Hepatocyte (in vitro differentiated cells): ENCODE data around the gene PRAC2. TPM values are rescaled to one million over a fixed set of nuclear protein-coding genes. Genes with fewer than 3 reads are reported as not detected.

Experiments
- DNase-seq: peaks from one replicate; pipeline ENCODE4 v3.0.0-alpha.2; 2016; ENCODE audit warnings: low spot score
- H2AFZ ChIP-seq: fragments of 200-600 bp; sonication (generic); 2 replicates; pipeline ENCODE4 v1.6.0; 2016; ENCODE audit warnings: antibody characterized with exemption, mild to moderate bottlenecking
- H3K27ac ChIP-seq: fragments of 200-600 bp; sonication (generic); 2 replicates; pipeline ENCODE4 v1.5.1; 2016; ENCODE audit warnings: mild to moderate bottlenecking
- H3K27me3 ChIP-seq: fragments of 200-600 bp; sonication (generic); 2 replicates; pipeline ENCODE4 v1.6.1; 2016
- H3K36me3 ChIP-seq: fragments of 200-600 bp; sonication (generic); replicated peaks from 2 replicates; pipeline ENCODE4 v1.5.1; 2016; ENCODE audit warnings: low read depth; ENCODE audit not compliant: insufficient read depth
- H3K4me1 ChIP-seq: fragments of 200-600 bp; sonication (generic); 2 replicates; pipeline ENCODE4 v1.5.1; 2016; ENCODE audit warnings: mild to moderate bottlenecking, moderate library complexity; ENCODE audit not compliant: insufficient read depth
- H3K4me2 ChIP-seq: fragments of 200-600 bp; sonication (generic); 2 replicates; pipeline ENCODE4 v1.6.0; 2016
- H3K4me3 ChIP-seq: fragments of 200-600 bp; sonication (generic); 2 replicates; pipeline ENCODE4 v1.5.1; 2016; ENCODE audit warnings: mild to moderate bottlenecking
- H3K79me2 ChIP-seq: fragments of 200-600 bp; sonication (generic); 2 replicates; pipeline ENCODE4 v1.6.0; 2017; ENCODE audit warnings: mild to moderate bottlenecking
- H3K9me2 ChIP-seq: fragments of 200-600 bp; sonication (generic); replicated peaks from 2 replicates; pipeline ENCODE4 v1.6.0; 2017; ENCODE audit warnings: mild to moderate bottlenecking; ENCODE audit not compliant: insufficient read depth
- H3K9me3 ChIP-seq: fragments of 200-600 bp; sonication (generic); 2 replicates; pipeline ENCODE4 v1.5.1; 2016; ENCODE audit warnings: low read depth, mild to moderate bottlenecking
- H4K20me1 ChIP-seq: fragments of 200-600 bp; sonication (generic); 2 replicates; pipeline ENCODE4 v1.6.0; 2016; ENCODE audit warnings: mild to moderate bottlenecking; ENCODE audit not compliant: insufficient read depth, poor library complexity, severe bottlenecking
- CTCF ChIP-seq: fragments of 200-600 bp; sonication (generic); IDR thresholded peaks from 2 replicates; pipeline ENCODE4 v1.5.1; 2016; ENCODE audit warnings: antibody characterized with exemption, mild to moderate bottlenecking; ENCODE audit not compliant: poor library complexity
- EZH2 ChIP-seq: fragments of 200-600 bp; sonication (generic); IDR thresholded peaks from 2 replicates; pipeline ENCODE4 v1.6.1; 2016; ENCODE audit warnings: antibody characterized with exemption, mild to moderate bottlenecking, borderline replicate concordance
- EZH2phosphoT487 ChIP-seq: fragments of 200-600 bp; sonication (generic); IDR thresholded peaks from one replicate; pipeline ENCODE4 v1.6.1; 2018; ENCODE audit warnings: antibody characterized with exemption, mild to moderate bottlenecking, low read depth, moderate library complexity; ENCODE audit not compliant: unreplicated experiment, severe bottlenecking
- WGBS: methylation state at CpG from one replicate; pipeline ENCODE4 v1.1.6; 2016; ENCODE audit warnings: low lambda C conversion rate; ENCODE audit errors: missing lambda C conversion rate; 5-methylcytosine and 5-hydroxymethylcytosine counted together
- polyA plus RNA-seq: library from polyadenylated mRNA; unstranded; fragments of >200 nt; fragmentation: Nextera tagmentation; extraction: Ambion mirVana; gene quantifications from 2 replicates; pipeline ENCODE4 v1.2.1, GENCODE V29; 2016
- total RNA-seq: library from RNA; depleted of rRNA; stranded (reverse); fragments of >200 nt; gene quantifications from 2 replicates; pipeline ENCODE4 v1.2.3, GENCODE V29; 2014

The PRAC2 gene
- total and polyA plus RNA-seq, 2 experiments from 2014 or later = 1.5 TPM; not detected in 1

DNA sequence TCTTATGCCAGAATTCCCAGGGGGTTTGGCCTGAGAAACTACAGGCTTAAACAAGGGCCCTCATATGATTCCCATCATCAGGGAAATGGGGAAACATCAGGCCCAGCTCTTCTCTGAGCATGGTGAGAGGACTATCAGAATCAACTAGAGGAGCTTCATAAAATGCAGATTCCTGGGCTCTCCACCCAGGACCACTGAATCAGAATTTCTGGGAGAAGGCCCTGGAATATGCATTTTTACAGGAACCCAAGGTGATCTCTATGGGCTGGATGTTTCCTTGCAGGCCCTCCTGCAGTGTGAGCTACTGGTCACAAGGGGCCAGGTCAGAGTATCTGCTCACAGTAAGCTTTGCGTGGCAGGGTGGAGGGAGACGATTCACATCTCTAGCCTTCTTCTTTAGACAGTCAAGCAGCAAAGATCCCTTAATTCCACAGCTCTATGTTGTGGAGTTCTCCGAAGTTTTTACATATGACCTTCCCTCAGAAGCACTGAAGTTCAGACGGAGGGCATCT lies 44.3 kb downstream of the PRAC2 start:
- Histone ChIP-seq H3K27ac (no peak overlapping the region), H4K20me1 (no peaks in the 10 kb centered on the region), H3K9me2 (no peaks in the 10 kb centered on the region), H3K9me3 (no peaks in the 10 kb centered on the region), H3K4me1 (no peaks in the 10 kb centered on the region), H2AFZ (no peak overlapping the region), H3K4me2 (no peak overlapping the region), H3K27me3 (peaks cover 22% of the 10 kb centered on the region), H3K4me3 (no peak overlapping the region), H3K79me2 (no peaks in the 10 kb centered on the region), H3K36me3 (no peaks in the 10 kb centered on the region)
- TF ChIP-seq CTCF (no peak), EZH2phosphoT487 (no peak), EZH2 (no peak)
- WGBS = 46% methylated on average over 4 of the region's 4 CpGs
- DNase-seq = no peak

GRCh38 chr17:48769009-48769675 lies 46.2 kb downstream of the PRAC2 start:
- Histone ChIP-seq H3K4me2 (no peak overlapping the region), H3K79me2 (no peaks in the 10 kb centered on the region), H3K36me3 (no peaks in the 10 kb centered on the region), H3K4me1 (no peaks in the 10 kb centered on the region), H3K9me3 (no peaks in the 10 kb centered on the region), H3K27me3 (peaks cover 7% of the 10 kb centered on the region), H3K4me3 (no peak overlapping the region), H3K9me2 (no peaks in the 10 kb centered on the region), H4K20me1 (no peaks in the 10 kb centered on the region), H2AFZ (no peak overlapping the region), H3K27ac (no peak overlapping the region)
- no peak for DNase-seq
- TF ChIP-seq EZH2phosphoT487 (no peak), CTCF (no peak), EZH2 (no peak)
- 84% methylated on average over 5 of the region's 5 CpGs for WGBS

DNA sequence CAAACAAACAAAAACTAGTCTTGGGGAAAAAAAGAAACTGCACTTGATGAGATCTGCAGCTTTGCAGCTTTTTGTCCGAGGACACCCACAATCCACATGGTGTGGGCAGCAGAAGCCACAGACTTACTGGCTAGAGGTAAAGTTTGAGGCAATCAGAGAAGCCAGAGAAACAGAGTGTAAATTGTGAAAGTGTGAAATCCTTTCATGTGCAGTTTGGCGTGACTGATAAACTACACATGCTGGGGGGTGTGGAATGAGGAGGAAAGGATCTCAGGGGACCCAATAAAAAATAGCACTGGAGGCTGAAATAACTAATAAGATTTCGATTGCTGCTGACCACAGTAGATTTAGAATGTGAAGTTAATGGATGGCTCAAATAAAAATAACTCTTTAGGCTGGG lies 48.0 kb downstream of the PRAC2 start:
- Histone ChIP-seq H3K27me3 (no peaks in the 10 kb centered on the region), H3K4me1 (no peaks in the 10 kb centered on the region), H3K9me2 (no peaks in the 10 kb centered on the region), H3K9me3 (no peaks in the 10 kb centered on the region), H3K4me2 (no peak overlapping the region), H3K79me2 (no peaks in the 10 kb centered on the region), H3K4me3 (no peak overlapping the region), H2AFZ (no peak overlapping the region), H4K20me1 (no peaks in the 10 kb centered on the region), H3K36me3 (no peaks in the 10 kb centered on the region), H3K27ac (no peak overlapping the region)
- TF ChIP-seq EZH2phosphoT487 (no peak), CTCF (no peak)
- 68% methylated on average over 3 of the region's 3 CpGs for WGBS
- DNase-seq = no peak
